GM06990 (cell line): ENCODE results near the gene SLC25A27.

Experiments used
- DNase-seq: peaks from one replicate; pipeline ENCODE4 v3.0.0-alpha.2; 2011; ENCODE audit not compliant: insufficient read length; ENCODE audit errors: extremely low read depth
- H3K27me3 ChIP-seq: replicated peaks from 2 replicates; pipeline ENCODE4 v1.6.0; 2011; ENCODE audit warnings: low read length; ENCODE audit not compliant: control insufficient read depth, insufficient read depth
- H3K36me3 ChIP-seq: 2 replicates; pipeline ENCODE4 v1.5.1; 2011; ENCODE audit warnings: low read length; ENCODE audit not compliant: control insufficient read depth, insufficient read depth
- H3K4me3 ChIP-seq: replicated peaks from 2 replicates; pipeline ENCODE4 v1.5.1; 2011; ENCODE audit warnings: low read depth, mild to moderate bottlenecking, control low read depth, low read length
- TF ChIP-seq, protein P1 (sequence below): IDR thresholded peaks from 2 replicates; pipeline ENCODE4 v1.5.1; 2011; ENCODE audit warnings: low read length, control low read depth, mild to moderate bottlenecking, inconsistent platforms; ENCODE audit not compliant: insufficient read depth, poor library complexity, severe bottlenecking

SLC25A27 gene

DNA sequence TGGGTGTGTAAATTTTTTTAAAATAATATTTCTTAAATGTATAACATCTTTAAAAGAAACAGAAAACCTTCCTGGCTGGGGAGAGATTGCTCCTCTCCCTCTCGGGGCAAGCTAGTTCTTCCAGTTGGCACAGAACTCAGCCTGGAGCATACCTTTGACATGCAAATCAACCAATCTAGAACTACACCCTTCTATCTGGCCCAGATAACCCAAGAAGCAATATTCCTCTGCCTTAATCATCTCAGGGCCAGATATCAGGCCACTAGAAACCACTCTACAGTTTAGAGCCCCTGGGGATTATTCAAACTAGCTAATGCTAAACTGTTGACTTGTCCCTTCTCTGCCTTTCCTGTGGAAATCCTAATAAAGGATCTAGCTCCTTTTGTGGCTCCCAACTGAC is 34.0 kb upstream of the SLC25A27 start:
- H3K36me3 ChIP-seq, result no peaks in the 10 kb centered on the region
- H3K4me3 ChIP-seq, result no peak overlapping the region
- no peaks in the 10 kb centered on the region; the same call in 1 of the 2 replicates for H3K27me3 ChIP-seq
- TF ChIP-seq, protein P1, sequence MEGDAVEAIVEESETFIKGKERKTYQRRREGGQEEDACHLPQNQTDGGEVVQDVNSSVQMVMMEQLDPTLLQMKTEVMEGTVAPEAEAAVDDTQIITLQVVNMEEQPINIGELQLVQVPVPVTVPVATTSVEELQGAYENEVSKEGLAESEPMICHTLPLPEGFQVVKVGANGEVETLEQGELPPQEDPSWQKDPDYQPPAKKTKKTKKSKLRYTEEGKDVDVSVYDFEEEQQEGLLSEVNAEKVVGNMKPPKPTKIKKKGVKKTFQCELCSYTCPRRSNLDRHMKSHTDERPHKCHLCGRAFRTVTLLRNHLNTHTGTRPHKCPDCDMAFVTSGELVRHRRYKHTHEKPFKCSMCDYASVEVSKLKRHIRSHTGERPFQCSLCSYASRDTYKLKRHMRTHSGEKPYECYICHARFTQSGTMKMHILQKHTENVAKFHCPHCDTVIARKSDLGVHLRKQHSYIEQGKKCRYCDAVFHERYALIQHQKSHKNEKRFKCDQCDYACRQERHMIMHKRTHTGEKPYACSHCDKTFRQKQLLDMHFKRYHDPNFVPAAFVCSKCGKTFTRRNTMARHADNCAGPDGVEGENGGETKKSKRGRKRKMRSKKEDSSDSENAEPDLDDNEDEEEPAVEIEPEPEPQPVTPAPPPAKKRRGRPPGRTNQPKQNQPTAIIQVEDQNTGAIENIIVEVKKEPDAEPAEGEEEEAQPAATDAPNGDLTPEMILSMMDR, result no peak
- DNase-seq, result no peak

DNA sequence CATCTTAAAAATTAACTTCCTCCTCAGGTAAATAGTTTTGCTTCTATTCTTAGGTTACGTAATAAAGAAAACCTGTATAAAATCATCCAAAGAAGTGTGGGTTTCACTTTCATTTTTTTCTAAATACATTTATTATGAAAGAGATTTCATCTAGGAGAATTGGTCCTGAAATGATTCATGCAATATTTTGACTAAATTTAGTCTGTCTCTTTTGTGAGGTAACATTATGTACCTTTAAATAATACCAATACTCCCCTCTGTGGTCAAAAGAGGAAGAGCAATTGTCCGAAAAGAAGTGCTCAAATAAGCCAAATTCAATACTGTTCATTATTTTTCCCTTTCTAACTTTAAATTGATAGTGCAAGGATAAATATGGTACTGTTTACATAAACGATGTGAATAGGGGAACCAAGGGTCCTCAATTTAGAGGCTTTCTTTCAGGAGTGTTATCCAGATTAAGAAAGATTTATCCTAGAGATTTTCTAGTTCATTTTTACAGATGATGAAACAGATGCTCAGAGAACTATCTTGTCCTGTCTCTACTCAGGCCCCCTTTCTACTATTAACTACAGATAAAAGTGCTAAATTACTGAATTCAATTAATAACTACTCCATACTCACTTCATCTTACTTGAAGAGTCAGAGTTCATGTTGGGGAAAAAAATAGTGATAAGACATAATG is 26.4 kb upstream of the SLC25A27 start:
- Histone ChIP-seq H3K36me3 (no peaks in the 10 kb centered on the region), H3K27me3 (no peaks in the 10 kb centered on the region; the same call in 1 of the 2 replicates), H3K4me3 (no peak overlapping the region)
- DNase-seq, result peak; percentile 24
- TF ChIP-seq, protein P1, result peak; percentile 55

DNA sequence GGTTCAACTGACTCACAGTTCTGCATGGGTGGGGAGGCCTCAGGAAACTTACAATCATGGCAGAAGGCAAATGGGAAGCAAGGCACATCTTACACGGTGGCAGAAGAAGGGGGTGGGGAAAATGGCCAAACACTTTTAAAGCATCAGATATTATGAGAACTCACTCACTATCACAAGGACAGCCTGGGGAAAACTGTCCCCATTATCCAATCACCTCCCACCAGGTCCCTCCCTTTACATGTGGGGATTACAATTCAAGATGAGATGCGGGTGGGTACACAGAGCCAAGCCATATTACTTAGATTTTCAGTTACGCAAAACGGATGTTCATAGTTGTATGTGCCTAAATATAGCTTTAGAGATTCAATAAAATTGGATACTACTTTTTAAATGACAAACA is 25.8 kb upstream of the SLC25A27 start:
- no peak for DNase-seq
- H3K27me3 ChIP-seq, result no peaks in the 10 kb centered on the region; the same call in 1 of the 2 replicates
- TF ChIP-seq, protein P1, result no peak
- H3K36me3 ChIP-seq, result no peaks in the 10 kb centered on the region
- no peak overlapping the region for H3K4me3 ChIP-seq

DNA sequence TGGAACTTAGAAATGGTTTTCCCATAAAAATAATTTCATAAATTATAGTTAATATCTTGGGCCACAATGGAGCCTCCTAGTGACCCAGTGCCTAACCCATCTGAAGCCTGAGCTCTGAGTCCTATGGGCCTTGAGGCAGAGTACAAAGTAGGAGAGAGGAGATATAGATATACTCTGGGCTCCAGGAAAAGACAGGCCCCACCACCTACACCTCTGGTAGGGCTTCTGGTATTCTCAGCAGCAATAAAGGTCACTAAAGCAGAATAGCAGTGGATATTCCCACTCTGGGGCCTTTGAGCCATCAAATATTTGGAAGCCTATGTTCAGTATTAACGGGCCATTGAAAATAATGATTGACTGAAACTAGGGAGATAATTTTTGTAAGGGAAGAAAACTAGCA is 24.3 kb upstream of the SLC25A27 start:
- TF ChIP-seq, protein P1, result no peak
- no peak for DNase-seq
- no peak overlapping the region for H3K4me3 ChIP-seq
- H3K36me3 ChIP-seq, result no peaks in the 10 kb centered on the region
- H3K27me3 ChIP-seq, result no peaks in the 10 kb centered on the region

DNA sequence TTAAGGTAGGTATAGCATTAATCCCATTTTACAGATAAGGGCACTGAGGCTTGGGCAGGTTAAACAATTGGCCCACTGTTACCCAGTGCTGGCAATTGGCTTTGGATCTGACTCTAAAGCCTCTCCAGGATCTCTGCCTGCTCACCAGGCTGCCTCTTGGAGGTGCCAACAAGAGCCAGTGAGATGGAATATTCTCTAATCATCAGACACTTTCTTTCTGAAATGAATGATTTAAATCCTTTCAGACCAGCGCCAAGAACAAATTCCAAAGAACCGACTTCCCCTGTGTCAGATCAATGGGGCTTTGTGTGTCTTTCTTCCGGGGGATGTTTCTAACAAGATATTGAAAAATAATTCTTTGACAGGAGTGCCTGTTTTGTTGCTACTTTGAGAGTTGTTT is 23.8 kb upstream of the SLC25A27 start:
- Histone ChIP-seq H3K36me3 (no peaks in the 10 kb centered on the region), H3K27me3 (no peaks in the 10 kb centered on the region), H3K4me3 (no peak overlapping the region)
- TF ChIP-seq, protein P1, result no peak
- DNase-seq, result no peak

DNA sequence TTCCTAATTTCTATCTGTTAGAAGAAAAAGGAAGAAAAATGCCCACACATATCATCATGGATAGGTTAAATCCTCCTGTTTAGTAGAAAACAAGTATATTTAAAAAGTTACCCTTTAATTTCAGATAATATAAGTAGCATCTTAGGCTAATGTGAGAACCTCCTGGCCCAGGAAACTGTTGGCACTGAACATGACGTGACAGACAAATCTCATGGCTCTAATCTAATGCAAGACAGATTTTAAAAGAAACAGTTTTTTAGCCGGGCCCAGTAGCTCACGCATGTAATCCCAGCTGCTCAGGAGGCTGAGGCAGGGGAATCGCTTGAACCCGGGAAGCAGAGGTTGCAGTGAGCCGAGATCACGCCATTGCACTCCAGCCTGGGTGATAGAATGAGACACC is 23.1 kb upstream of the SLC25A27 start:
- TF ChIP-seq, protein P1, result no peak
- no peaks in the 10 kb centered on the region for H3K36me3 ChIP-seq
- H3K27me3 ChIP-seq, result no peaks in the 10 kb centered on the region
- H3K4me3 ChIP-seq, result no peak overlapping the region
- no peak for DNase-seq
